NCI-H526 (cell line): ENCODE measurements around the gene ALCAM.

Experiments used
- DNase-seq, 2 experiments: peaks; one replicate each; lab custom pipeline; 2025; lab: John Stamatoyannopoulos, UW

ALCAM gene

DNA sequence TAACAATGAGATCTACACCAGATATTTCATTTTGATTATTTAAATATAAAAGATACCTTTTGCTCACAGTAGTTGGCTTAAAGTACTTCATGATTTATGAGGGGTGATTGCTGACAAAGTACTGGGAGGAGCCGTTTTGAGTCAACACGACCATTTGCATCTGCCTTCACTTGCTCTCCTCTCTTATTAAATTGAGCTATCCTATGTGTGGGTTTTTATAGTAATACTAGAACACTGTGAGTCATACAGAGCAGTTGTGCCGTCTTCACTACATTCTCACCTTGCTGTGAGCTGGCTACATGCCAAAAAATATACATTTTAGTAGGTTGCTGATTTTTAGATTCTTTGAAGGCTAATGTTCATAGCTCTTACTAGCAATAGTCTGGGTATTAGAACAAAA, 161.2 kb downstream of the ALCAM start:
- peak; percentile 21 to 49 for DNase-seq

DNA sequence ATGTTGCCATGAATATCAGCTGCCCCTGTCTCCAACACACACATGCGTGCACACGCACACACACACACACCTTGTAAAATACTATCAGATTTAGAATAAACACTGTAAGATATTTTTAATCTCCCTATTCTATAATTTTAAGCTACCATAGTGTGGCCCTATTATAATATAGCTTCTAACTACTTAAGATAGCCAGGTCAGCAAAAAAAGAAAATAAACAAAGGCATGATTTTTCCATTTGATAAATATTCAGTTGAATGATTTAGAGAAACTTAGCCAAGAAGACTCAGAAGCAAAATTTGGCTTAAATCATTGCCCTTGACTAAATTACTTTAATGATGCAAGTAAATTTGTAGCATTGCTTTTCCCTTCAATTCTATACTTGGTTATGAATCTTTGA, 162.2 kb downstream of the ALCAM start:
- DNase-seq = no peak

DNA sequence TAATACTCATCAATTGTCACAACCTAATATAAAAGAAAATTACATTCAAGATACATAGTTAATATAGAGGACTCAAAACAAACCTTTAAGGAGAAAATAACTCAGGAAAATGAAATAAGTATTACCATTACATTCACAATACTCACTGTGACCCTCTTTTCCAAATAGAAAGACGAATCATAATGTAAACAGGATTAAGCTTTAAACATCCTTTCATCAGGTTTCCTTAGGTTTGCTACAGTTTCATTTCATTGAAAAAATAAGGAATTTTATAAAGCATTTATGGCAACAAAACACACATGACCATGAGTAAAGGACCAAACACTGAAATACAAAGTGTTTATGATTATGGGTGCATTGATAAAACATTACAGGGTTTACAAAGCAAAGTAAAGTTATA, 162.7 kb downstream of the ALCAM start:
- no peak for DNase-seq

DNA sequence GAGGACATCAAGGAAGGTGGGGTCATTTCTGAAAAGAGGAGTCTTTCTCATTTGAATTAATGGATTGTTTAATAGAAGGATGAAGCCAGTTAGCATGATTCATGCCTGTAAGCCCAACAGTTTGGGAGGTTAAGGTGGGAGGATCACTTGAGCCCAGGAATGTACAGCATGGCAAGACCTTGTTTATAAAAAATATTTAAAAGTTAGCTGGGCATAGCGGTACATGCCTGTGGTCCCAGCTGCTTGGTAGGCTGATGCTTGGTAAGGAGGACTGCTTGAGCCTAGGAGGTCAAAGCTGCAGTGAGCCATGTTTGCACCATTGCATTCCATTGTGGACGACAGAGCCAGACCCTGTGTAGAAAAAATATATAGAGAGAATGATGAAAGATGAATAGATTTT, 165.5 kb downstream of the ALCAM start:
- DNase-seq = no peak

DNA sequence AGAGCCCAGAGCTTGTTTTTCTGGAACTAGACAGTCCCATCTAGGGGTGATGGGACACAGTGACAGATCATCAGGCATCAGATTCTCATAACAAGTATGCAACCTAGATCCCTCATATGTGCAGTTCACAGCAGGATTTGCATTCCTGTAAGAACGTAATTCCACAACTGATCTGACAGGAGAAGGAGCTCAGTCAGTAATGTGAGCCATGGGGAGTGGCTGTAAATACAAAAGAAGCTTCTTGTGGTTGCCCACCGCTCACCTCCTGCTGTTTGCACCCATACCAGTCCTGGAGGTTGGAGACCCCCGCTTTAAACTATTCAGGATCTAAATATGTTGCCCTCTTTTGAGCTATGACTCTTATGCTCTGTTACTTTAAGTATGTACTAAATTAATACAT, 167.3 kb downstream of the ALCAM start:
- DNase-seq = no peak

DNA sequence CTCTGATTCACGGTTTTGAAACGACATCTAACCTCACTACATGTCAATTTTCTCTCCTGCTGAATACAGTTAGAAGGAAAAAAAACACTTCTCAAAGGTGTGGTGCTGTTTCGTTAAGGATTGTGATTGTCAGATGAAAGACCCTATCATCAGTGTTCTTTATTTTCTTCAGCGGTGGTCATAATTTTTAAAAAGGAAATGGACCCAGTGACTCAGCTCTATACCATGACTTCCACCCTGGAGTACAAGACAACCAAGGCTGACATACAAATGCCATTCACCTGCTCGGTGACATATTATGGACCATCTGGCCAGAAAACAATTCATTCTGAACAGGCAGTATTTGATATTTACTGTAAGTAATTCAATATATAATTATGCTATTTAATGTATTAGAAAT, 167.8 kb downstream of the ALCAM start:
- DNase-seq = no peak

DNA sequence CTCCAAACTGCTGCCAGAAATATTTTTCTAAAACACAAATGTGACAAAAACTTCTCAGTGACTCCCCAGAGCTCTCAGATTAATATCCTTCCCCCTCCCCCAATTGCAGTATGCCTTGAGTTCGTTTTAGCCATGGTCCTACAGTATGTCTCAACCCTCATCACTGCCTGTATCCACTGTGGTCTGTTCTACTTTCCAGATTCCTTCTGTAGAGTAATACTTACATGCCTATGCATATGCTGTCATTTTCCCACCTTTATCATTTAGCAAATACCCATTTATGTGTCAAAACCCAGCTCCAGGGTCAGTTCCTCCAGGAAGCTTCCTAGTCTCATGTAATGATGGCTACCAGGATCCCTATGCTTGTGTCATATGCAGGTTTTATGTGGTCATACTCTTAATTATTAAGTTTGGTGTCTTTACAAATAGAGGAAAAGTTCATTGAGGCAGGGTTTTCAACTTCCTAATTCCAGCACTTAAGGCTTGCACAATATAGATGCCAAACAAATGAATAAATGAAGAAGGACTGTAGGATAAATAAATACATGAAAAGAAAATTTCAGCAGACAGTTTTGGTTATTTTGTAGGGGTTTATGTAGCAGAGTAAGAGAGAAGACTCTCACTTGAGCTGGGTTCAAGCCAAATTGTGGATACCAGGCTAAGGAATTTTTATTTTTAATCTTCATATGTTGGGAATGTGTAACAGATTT, 170.8 kb downstream of the ALCAM start:
- DNase-seq = no peak

DNA sequence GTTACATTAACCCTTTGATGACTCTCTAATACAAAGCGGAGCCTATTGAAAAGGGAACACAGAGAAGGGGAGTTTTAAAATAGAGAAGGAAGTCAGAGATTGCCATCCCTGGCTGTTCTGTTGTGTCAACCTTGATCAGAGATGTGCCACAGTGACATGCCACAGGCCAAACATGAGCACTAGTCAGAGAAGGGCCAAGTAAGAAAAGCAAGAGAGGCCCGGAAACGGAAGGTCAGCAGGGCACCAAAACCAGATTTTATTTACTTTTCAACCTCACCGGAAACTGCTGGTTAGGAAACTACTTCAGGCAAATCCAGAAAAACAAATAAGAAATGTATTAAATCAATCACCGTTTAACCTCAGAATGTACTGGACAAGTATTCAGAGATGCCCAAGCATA, 171.8 kb downstream of the ALCAM start:
- no peak for DNase-seq

DNA sequence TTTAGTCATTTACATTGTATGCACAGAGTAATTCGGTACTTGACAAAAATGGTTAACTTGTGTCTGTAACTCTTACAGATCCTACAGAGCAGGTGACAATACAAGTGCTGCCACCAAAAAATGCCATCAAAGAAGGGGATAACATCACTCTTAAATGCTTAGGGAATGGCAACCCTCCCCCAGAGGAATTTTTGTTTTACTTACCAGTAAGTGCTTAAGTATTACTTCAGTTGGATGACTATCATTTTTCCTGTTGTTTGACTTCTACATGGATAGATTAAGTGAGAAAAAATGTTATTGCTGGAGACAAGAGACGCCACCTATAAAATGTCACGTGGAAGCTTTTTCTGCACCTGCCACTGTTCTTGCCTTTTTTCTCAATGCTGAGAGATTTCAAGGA, 173.2 kb downstream of the ALCAM start:
- no peak for DNase-seq

DNA sequence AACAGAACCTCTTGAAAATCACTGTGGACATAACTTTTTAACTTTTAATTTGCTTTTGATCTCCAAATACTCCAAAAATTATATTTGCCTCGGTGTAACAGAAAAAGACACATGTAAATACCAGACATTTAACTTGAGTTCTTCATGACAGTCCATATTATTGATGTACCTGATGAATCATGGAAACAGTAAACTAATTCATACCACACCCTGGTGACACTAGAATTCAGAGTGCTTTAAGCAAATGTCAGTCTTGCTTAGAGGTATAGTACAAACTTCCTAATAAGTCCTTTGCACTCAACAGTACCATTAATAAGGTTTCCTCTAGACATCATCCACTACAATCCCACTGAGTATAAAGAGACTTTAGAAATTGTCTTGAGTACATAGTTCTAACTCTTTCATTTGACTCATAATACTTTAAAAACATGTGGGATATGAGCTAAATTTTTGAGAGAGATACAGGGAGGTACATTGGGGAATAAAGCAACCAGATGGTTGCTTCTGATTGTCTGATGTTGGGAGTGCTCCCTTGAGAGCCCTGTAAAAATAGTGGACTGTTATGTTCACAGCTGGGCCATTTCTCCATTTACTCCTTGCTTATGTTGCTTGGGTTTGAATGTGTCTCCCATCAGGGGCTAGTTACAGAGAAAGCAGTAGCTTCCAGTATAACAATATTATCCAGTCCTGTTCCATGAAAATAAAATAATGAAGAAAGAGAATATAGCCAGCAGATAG, 175.7 kb downstream of the ALCAM start:
- DNase-seq = no peak

DNA sequence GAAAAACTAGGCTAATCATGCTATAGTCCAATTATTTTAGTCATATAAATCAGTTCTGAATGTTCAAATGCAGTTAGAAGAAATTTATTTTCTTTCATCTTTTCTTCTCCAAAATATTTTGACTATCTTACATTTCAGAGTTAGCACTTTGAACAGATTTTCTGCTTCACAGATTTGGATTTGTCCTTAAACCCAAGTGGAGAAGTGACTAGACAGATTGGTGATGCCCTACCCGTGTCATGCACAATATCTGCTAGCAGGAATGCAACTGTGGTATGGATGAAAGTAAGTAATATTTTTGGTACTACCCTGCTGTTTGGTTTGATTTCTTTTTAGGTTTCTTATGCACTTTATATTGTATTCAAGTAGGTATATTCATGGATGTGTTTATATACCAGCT, 178.3 kb downstream of the ALCAM start:
- no peak for DNase-seq

DNA sequence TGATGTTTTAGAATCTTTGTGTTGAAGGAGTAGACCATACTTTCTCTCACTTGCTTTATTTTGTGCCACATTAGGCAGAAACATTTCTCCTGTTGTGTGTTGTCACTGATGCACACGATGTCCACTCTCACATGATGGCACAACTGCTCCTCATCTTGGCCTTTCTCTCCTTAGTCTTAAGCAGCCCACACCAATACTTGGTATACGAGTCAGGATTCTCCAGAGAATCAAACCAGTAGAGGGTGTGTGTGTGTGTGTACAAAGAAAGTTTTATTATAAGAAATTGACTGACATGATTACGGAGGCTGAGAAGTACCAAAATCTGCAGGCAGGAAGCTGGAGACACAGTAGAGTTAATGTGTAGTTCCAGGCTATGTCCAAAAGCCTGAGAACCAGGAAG, 187.1 kb downstream of the ALCAM start:
- no peak for DNase-seq

DNA sequence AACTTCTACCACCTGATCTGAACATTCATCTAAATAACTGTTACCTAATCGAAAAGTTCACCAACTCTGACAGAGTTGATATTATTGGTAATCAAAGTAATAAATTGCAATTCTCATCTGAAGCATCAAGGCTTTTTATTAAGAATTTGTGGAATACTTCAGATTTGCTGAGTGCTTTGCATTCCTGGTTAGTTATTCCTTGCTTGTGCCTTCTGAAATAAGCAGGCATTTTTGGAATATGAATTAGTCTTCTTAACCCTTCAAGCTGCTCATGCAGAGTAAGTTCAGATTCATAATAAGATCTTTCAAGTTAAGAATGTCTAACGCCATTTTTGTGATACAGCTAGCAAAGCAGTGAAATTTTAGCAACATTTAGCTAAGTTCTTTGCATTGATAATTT, 188.5 kb downstream of the ALCAM start:
- DNase-seq = no peak

DNA sequence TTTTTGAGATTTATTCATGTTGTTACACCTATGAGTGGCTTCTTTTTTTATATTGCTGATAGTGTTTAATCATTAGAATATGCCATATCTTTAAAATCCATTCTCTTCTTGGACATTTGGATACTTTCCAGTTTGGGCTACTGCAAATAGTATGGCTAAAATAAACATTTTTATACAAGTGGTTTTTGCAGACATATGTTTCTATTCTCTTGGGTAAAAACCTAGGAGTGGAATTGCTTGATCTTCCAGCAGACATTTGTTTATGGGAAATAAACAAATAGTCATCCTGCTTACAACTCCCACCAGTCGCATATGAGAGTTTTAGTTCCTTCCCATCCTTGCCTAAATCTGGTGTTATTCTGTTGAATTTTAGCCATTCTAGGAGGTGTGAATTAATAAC, 193.1 kb downstream of the ALCAM start:
- no peak for DNase-seq

DNA sequence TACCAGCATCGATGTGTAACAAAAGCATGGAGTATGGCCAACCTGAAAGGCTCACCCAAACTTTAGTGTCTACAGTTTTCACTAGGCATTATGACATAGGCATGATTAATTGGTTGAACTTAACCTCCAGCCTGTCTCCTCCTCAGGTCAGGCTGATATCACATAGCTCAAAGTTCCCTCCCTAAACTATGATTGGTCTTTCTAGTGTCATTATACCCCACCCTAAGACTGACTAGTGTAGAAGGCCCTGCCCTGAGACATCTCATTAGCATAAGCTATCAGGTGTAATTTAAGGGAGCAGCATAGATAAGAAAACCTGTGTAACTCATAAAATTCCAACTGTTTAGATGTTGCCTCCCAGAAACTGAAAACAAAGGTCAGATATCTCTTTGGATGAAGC, 195.2 kb downstream of the ALCAM start:
- no peak for DNase-seq

DNA sequence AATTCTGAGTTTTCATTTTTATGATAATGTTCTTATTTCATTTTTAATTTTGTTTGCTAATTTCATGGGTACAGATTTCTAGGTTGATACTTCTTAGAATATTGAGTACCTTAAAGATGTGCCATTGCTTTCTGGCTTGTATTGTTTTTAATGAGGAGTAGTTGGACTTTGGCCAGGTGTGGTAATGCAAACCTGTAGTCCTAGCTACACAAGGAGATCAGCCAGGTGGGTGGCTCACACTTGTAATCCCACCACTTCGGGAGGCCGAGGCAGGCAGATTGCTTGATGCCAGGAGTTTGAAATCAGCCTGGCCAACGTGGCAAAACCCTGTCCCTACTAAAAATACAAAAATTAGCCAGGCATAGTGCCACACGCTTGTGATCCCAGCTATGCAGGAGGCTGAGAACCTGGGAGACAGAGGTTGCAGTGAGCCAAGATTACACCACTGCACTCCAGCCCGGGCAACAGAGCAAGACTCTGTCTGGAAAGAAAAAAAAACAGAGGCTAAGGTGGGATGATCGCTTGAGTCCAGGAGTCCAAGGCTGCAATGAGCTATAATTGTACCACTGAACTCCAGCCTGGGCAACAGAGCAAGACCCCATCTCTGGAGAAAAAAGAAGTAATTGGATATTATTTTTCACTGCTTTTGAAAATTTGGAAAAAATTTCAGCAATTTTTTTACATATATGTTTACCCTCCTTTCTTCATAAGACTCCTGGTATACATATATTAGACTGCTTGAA, 198.0 kb downstream of the ALCAM start:
- no peak for DNase-seq

DNA sequence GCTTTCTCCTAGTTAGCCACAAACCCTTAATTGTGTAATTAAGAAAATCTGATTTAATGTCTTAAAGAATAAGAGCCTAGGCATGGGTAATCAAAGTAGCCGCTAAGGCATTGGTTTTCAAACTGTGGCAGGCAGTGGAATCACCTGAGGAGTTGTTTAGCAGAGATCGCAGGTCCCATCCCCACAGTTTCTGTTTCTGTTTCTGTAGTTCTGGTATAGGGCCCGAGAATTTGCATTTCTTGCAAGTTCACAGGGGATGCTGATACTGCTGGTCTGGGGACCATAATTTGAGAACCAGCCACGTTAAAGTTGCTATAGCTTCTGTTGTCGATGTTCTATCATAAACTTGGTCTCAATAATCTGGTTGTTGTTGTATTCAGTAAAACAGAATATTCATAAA, 204.3 kb downstream of the ALCAM start:
- DNase-seq = no peak

DNA sequence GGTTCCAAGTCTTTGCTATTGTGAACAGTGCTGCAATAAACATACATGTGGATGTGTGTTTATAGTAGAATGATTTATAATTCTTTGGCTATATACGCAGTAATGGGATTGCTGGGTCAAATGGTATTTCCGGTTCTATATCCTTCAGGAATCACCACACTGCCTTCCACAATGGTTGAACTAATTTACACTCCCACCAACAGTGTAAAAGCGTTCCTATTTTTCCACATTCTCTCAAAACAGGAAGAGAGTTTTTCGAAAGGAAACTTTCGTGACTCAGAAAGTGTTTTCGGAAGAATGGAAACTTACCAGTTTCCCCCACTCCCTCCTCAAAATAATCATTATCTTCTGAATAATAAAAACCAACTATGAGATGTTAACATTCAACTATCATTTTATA, 205.8 kb downstream of the ALCAM start:
- no peak for DNase-seq

DNA sequence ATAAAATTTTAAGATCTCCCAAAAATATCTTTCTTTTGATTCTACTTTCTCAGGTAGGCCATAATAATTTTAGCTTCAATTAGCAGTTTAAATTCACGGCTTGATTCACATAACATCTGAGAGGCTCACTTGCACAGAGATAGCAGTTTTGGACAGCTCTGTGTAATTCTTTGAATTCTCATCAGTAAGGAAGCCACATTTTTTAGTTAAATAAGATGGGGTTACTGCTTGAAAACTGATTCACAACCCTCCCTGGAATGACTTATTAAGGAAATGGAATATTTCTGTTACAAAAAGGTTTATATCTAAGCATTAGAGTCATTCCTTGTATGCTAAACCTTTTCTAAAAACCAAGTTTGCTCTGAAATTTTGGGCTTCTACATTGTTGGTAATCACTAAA, 212.7 kb downstream of the ALCAM start:
- no peak for DNase-seq

DNA sequence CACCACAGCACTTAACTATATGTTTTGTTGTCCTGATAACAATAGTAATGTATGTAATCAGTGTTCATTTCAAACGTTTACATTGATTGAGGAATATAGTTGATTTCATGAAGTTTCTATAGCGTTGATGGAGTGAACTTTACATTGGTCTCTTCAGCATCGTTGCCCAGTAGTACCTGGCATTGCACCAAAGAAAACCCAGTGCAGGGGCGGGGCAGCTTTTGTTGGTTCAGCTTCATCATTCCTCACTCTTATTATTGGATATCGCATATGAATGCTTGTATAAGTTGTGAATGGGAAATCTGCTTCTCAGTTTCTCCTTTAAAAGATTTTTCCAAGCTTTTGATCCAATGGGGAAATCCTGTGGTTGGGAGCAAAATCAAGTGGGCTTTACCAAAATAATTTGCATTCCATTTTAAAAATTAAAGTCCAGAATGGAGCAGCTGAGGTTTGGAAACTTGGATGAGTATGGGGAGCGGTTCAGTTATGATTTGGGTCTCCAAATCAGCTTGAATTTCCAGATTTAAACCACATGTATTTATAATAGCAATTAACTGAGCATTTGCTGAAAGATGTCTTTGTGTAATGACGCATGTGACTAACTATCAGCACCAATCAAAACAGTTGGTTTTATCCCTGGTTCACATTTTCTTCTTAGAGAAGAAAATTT, 213.7 kb downstream of the ALCAM start:
- no peak for DNase-seq

DNA sequence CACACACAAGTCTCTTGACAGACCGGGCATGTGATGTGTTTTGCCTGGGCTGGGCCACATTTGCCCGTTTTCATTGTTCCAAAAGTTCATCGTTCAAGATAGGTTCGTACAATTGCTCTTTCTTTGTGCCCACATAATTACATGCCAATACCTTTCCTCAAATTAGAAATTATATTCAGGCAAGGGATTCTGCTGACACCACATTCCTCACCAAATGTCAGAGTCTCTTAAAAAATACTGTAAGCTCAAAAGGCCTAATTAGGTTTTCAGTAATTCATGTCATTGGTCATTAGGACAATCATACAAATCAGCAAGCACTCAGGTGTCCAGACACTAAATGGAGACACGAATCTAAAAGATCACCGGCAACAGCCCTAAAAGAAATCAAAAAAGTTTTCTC, 215.3 kb downstream of the ALCAM start:
- DNase-seq = no peak

DNA sequence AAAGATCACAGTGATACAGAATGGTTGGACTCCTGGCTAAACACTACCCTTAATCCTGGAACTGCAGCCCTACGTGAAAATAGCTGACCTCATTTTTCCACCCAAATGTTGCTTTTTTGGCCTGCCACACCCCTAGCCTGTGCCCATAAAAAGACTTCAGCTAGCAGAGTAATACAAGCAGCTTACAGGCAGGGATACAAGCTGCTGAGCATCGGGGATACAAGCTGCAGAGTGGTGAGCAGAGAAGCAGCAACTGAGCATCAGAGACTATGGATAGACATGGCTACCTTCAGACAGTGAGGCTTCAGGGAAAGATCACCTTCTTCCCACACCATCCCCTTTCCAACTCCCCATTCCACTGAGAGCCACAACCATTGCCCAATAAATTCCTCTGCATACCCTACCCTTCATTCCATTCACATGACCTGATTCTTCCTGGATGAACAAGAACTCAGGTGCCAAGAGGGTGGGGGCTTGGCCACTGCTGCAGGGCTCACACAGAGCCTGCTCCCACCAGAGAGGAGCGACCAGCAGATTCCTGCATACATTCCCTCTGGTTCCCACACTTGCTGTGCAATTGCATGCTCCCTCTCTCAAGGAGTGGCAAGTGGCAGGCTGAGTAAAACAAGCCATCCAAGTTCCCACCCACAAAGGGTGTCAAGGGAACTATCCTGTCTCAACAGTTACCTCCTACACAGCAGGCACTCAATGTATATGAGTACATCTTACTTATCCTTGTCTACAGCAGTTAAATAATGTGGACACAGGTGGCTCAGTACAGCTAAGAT, 217.5 kb downstream of the ALCAM start:
- DNase-seq = no peak
